Measurements from ENCODE around the gene MCTP1.

MCTP1 gene

GRCh38 chr5:95066048-95066447 is 218.8 kb downstream of the MCTP1 start:
- no peak for DNase-seq (ENCODE audit: low spot score)
- in situ Hi-C loops (cut with MboI; ENCODE audit: low pct_unique_long_range_greater_than_20kb, low sequenced_read_pairs, unreplicated experiment) = no loop called here
- no peak for TF ChIP-seq CTCF (IDR thresholded peaks at IDR 0.05; ENCODE audit: extremely low read depth, insufficient read depth, missing control alignments)

GRCh38 chr5:95063492-95063891 is 221.4 kb downstream of the MCTP1 start:
- no peak for TF ChIP-seq CTCF (IDR thresholded peaks at IDR 0.05; ENCODE audit: extremely low read depth, insufficient read depth, missing control alignments)
- in situ Hi-C loops (cut with MboI; ENCODE audit: low pct_unique_long_range_greater_than_20kb, low sequenced_read_pairs, unreplicated experiment) = no loop called here
- DNase-seq (ENCODE audit: low spot score) = no peak

- no peak for DNase-seq (ENCODE audit: low spot score)
- no peak for TF ChIP-seq CTCF (IDR thresholded peaks at IDR 0.05; ENCODE audit: extremely low read depth, insufficient read depth, missing control alignments)
- in situ Hi-C loops (cut with MboI; ENCODE audit: low pct_unique_long_range_greater_than_20kb, low sequenced_read_pairs, unreplicated experiment) = no loop called here
Observed at GRCh38 chr5:95060098-95060497, 224.8 kb downstream of the MCTP1 start.

GRCh38 chr5:95059636-95060035 is 225.3 kb downstream of the MCTP1 start:
- no peak for DNase-seq (ENCODE audit: low spot score)
- in situ Hi-C loops (cut with MboI; ENCODE audit: low pct_unique_long_range_greater_than_20kb, low sequenced_read_pairs, unreplicated experiment) = no loop called here

GRCh38 chr5:95057615-95058014 is 227.3 kb downstream of the MCTP1 start:
- TF ChIP-seq CTCF (IDR thresholded peaks at IDR 0.05; ENCODE audit: extremely low read depth, insufficient read depth, missing control alignments) = no peak
- in situ Hi-C loops (cut with MboI; ENCODE audit: low pct_unique_long_range_greater_than_20kb, low sequenced_read_pairs, unreplicated experiment) = no loop called here
- no peak for DNase-seq (ENCODE audit: low spot score)

More at GRCh38 chr5:95059636-95060035, 225.3 kb downstream of the MCTP1 start:
- no peak for TF ChIP-seq CTCF (IDR thresholded peaks at IDR 0.05; ENCODE audit: extremely low read depth, insufficient read depth, missing control alignments)

- DNase-seq (ENCODE audit: low spot score) = no peak
- TF ChIP-seq CTCF (IDR thresholded peaks at IDR 0.05; ENCODE audit: extremely low read depth, insufficient read depth, missing control alignments) = no peak
- in situ Hi-C loops (cut with MboI; ENCODE audit: low pct_unique_long_range_greater_than_20kb, low sequenced_read_pairs, unreplicated experiment) = no loop called here
Observed at GRCh38 chr5:95053253-95053652, 231.6 kb downstream of the MCTP1 start.

- in situ Hi-C loops (cut with MboI; ENCODE audit: low pct_unique_long_range_greater_than_20kb, low sequenced_read_pairs, unreplicated experiment) = no loop called here
- TF ChIP-seq CTCF (IDR thresholded peaks at IDR 0.05; ENCODE audit: extremely low read depth, insufficient read depth, missing control alignments) = no peak
- no peak for DNase-seq (ENCODE audit: low spot score)
Observed at GRCh38 chr5:95050708-95051107, 234.2 kb downstream of the MCTP1 start.
